GM15510 (cell line): Measurements from ENCODE around the gene PIK3CB.
A peak's percentile ranks its signal among the peaks of the same experiment; 100 is the strongest.

Experiments
- POLR2A ChIP-seq: IDR thresholded peaks from 3 replicates; pipeline ENCODE4 v1.6.1; 2011; ENCODE audit warnings: borderline replicate concordance; ENCODE audit not compliant: insufficient read length; ENCODE audit errors: extremely low read depth

The PIK3CB gene

GRCh38 chr3:138620431-138620830 lies 214.3 kb downstream of the PIK3CB start:
- TF ChIP-seq POLR2A = no peak

- TF ChIP-seq POLR2A = no peak
These were observed 219.3 kb downstream of the PIK3CB start for GRCh38 chr3:138615462-138615861.

GRCh38 chr3:138609898-138610266 lies 224.8 kb downstream of the PIK3CB start:
- no peak for TF ChIP-seq POLR2A

- TF ChIP-seq POLR2A = peak; percentile 33
These were observed 226.2 kb downstream of the PIK3CB start, which contains the start of gene FAIM for GRCh38 chr3:138608322-138609135. FAIM (plus strand) TSS chr3:138608771; CDS start chr3:138619727, 10,956 bp downstream.
